ENCODE results near the gene TAF7.

The TAF7 gene

DNA sequence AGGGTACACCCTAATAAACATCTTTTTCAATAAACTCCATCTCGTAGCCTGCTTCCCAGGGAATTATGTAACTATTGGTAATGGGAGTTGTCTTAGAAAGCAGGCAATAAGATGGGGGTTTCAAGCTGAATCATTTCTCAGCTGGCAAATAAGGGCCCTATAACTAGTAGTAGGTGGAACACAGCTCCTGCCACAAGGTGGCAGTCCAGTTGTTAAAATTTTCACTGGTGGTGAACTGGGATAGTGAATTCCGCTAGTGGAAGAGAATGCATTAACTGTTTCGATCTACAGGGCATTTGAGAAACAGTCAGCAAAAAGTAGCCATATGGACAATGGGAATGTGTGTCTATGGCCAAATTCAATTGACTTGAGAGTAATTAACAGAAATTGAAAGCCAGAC, 47.7 kb downstream of the TAF7 start:
- DNase-seq (ENCODE audit: low spot score): no peak
- in situ Hi-C loops (cut with MboI; ENCODE audit: low pct_unique_long_range_greater_than_20kb, low sequenced_read_pairs, unreplicated experiment): no loop called here
- TF ChIP-seq, protein P1, sequence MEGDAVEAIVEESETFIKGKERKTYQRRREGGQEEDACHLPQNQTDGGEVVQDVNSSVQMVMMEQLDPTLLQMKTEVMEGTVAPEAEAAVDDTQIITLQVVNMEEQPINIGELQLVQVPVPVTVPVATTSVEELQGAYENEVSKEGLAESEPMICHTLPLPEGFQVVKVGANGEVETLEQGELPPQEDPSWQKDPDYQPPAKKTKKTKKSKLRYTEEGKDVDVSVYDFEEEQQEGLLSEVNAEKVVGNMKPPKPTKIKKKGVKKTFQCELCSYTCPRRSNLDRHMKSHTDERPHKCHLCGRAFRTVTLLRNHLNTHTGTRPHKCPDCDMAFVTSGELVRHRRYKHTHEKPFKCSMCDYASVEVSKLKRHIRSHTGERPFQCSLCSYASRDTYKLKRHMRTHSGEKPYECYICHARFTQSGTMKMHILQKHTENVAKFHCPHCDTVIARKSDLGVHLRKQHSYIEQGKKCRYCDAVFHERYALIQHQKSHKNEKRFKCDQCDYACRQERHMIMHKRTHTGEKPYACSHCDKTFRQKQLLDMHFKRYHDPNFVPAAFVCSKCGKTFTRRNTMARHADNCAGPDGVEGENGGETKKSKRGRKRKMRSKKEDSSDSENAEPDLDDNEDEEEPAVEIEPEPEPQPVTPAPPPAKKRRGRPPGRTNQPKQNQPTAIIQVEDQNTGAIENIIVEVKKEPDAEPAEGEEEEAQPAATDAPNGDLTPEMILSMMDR (IDR thresholded peaks at IDR 0.05; ENCODE audit: extremely low read depth, insufficient read depth, missing control alignments): no peak

DNA sequence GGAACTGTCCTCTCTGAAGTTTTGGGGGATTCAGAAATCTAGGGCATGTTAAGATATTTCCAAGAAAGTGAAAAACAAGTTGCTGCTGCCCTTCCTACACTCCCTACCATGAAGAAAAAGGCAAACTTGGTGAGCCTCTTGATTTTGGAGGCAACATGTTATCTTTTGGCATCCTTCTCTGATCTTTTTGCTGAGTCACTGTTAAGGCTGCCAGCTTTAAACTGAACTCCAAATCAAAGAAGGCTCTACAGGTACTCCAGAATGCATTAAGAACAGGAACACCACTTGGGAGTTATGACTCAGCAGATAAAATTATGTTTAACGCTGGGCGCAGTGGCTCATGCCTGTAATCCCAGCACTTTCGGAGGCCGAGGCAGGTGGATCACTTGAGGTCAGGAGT, 51.4 kb downstream of the TAF7 start:
- in situ Hi-C loops (cut with MboI; ENCODE audit: low pct_unique_long_range_greater_than_20kb, low sequenced_read_pairs, unreplicated experiment): no loop called here
- TF ChIP-seq, protein P1 (IDR thresholded peaks at IDR 0.05; ENCODE audit: extremely low read depth, insufficient read depth, missing control alignments): no peak
- no peak for DNase-seq (ENCODE audit: low spot score)

Measured in GM13977 (cell line).